GM18520 (cell line): ENCODE measurements around the gene SLC8B1.

ENCODE experiments used
- ATAC-seq: cut with Tn5 transposase; IDR thresholded peaks from one replicate; pipeline ENCODE4 v1.9.1; 2021; ENCODE audit not compliant: unreplicated experiment

Gene SLC8B1

GRCh38 chr12:113325916-113326315 is 9.0 kb downstream of the SLC8B1 start:
- ATAC-seq: no peak

- ATAC-seq: no peak
Measured at GRCh38 chr12:113322343-113322742, 12.6 kb downstream of the SLC8B1 start.

GRCh38 chr12:113320401-113320800 is 14.5 kb downstream of the SLC8B1 start:
- no peak for ATAC-seq

DNA sequence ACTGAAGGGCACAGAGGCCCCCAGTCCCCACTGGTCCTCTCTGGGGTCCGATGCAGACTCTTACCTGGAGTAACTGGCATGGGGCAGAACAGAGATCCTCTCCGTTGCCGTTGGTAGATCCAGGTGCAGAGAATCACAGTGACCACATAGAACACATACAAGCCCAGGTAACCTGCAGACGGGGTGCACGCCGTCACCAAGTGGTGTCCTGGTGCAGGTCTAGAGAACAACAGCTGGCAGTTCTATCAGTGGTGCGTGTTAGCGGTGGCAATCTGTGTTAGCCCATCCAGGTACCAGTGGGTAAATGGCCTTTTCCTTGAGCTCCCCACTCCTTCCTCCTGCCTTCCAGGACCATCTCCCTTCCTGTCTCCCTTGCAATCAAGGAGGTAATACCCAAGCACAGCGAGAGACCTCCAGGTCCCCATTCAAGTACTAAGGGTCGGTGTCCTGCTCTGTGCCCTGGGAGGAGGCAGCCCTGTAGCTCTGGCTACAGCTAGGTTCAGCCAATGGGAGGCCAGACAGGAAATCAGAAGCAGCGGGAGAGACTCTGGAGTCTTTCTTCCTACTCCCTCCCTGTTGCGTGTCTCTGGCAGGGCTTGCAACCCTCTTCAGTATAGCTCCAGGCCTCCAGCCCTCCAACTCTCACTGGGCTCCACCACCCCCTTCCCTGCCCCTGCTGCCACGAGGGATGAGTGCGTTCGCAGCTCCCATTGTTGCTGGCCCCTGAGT is 15.8 kb downstream of the SLC8B1 start:
- no peak for ATAC-seq

- ATAC-seq: no peak
Measured at GRCh38 chr12:113318046-113318656, 16.8 kb downstream of the SLC8B1 start.

DNA sequence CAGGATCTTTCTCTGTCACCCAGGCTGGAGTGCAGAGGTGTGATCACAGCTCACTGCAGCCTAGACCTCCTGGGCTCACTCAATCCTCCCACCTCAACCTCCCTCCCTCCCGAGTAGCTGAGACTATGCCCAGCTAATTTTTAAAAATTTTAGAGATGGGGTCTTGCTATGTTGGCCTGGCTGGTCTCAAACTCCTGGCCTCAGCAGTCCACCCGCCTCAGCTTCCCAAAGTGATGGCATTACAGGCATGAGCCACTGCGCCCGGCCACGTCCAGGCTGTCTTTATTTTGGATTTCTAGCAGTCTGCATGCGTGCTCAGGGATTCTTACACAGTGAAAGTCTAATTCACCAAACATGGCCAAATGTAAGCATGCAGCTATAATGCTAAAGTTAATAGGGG is 17.8 kb downstream of the SLC8B1 start:
- no peak for ATAC-seq

DNA sequence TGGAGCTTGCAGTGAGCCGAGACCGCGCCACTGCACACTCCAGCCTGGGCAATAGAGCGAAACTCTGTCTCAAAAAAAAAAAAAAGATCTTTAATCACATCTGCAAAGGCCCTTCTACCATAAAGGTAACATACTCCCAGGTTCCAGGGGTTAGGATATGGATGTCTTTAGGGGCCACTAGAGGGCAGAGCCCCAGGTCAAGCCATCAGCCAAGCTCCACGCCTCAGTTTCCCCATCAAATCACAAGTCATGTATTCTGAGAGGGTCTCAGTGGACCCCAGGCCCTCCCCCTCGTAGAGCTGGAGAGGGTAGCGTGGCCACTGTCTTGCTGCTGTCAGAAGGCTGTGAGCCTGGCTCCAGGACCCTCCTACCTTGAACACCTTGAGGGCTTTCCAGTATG is 18.8 kb downstream of the SLC8B1 start:
- ATAC-seq: no peak

DNA sequence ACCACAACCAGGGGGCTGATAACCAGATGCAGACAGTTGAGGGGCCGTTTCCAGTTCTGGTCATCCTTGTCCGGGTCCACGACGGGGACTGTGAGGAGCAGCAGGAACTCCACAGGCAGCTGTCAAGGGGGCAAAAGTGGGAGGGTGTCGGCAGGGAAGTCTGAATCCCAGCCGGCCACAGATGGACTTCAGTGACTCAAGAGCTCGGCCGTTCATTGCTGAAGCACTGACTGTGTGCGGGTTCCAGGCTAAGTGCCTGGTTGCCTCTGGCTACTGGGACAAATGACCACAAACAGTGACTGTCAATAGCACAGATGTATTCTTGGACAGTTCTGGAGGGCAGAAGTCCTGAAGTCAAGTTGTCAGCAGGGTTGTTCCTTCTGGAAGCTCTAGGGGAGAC is 19.6 kb downstream of the SLC8B1 start:
- no peak for ATAC-seq

- ATAC-seq: no peak
Measured at GRCh38 chr12:113314121-113314529, 20.8 kb downstream of the SLC8B1 start.

- ATAC-seq: no peak
Measured at GRCh38 chr12:113310489-113310888, 24.4 kb downstream of the SLC8B1 start.

- no peak for ATAC-seq
Measured at GRCh38 chr12:113306382-113306781, 28.5 kb downstream of the SLC8B1 start.

- no peak for ATAC-seq
Measured at GRCh38 chr12:113305281-113305856, 29.5 kb downstream of the SLC8B1 start.

DNA sequence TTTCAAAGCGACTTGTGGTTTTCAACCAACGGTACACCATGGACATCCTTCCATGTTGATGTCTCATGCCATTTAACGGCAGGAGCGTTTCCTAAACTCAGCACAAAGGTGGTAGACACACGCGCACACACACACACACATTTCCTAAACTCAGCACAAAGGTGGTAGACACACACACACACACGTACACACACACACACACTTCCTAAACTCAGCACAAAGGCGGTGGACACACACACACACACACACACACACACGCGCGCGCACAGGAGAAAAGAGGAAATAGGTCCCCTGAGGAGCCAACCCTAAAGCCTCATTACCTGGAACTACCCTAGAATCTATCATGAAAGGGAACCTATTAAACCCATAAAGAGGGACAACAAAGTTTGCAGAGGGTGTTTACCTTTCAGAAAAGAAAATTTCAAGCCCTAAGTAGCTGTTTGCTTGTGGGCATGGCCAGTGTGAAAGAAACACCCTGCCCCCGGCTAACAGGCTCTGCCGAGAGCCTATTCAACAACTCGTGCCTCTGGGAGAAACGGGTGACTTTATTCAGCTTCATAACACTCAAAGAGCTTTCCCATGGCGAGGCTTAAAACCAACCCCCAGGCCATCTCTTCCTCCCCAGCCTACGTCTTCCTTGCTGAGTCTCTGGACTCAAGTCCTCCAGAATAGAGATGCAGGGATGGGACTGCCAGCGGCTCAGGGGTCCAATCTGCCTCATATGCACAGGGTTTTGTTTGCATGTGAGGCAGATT is 31.8 kb downstream of the SLC8B1 start:
- no peak for ATAC-seq

DNA sequence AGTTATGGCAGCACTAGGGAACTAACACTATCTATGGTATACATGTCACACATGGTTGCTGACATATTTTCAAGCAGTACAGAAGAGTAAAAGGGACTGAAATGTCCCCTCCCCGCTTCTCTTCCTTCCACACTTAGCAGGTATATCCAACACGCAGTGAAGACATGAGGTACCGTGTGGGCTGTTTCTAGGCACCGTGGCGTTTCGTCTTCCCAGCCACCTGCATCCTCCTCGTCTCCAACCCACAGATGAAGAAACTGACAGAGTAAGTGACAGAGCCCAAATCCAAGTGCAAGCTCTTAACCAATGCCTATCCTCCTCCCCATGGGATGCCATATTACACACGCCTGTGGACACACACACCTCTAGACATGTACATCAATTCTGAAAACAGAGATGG is 32.4 kb downstream of the SLC8B1 start:
- ATAC-seq: no peak

DNA sequence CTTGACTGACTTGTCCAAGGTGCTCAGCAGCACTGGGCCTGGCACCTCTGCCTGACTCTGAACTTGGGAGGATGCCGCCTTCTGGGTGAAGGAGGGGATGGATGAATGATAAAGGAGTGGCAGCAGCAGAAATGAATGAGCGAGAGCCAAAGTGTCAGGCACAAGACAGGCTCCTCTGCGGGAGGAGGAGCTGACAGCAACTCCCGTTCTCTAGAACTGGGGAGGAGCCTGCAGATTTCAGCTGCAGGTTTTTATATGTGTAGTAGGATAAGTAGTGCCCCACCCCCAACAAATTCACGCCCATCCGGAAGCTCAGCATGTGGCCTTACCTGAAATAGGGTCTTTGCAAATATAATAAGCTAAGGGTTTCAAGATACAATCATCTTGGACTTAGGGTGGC is 33.1 kb downstream of the SLC8B1 start:
- no peak for ATAC-seq

DNA sequence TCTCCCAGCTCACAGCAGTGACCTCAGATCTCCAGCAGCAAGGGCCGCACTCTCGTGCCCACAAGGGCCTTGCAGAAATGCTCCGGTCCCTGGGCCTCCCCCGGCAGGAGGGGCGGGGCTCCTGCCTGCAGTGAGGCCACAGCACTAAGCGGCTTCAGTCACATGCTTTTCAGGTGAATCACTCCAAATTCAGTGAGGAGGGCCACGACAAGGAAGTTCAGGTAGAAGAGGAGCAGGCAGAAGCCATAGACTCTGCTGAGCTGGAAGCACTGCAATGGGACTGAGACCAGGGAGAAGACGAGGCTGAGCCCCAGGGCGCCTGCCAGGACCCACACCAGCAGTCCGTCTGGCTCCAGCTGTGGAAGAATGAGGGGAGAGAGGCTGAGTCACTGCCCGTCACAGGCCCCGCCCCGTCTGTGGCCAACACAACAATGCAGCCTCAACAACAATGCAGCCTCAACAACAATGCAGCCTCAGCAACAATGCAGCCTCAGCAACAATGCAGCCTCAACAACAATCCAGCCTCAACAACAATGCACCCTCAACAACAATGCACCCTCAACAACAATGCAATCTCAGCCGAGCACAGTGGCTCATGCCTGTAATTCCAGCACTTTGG is 35.2 kb downstream of the SLC8B1 start:
- ATAC-seq: no peak

GRCh38 chr12:113298861-113299545 is 35.9 kb downstream of the SLC8B1 start:
- ATAC-seq: no peak

GRCh38 chr12:113298472-113298817 is 36.5 kb downstream of the SLC8B1 start:
- no peak for ATAC-seq

DNA sequence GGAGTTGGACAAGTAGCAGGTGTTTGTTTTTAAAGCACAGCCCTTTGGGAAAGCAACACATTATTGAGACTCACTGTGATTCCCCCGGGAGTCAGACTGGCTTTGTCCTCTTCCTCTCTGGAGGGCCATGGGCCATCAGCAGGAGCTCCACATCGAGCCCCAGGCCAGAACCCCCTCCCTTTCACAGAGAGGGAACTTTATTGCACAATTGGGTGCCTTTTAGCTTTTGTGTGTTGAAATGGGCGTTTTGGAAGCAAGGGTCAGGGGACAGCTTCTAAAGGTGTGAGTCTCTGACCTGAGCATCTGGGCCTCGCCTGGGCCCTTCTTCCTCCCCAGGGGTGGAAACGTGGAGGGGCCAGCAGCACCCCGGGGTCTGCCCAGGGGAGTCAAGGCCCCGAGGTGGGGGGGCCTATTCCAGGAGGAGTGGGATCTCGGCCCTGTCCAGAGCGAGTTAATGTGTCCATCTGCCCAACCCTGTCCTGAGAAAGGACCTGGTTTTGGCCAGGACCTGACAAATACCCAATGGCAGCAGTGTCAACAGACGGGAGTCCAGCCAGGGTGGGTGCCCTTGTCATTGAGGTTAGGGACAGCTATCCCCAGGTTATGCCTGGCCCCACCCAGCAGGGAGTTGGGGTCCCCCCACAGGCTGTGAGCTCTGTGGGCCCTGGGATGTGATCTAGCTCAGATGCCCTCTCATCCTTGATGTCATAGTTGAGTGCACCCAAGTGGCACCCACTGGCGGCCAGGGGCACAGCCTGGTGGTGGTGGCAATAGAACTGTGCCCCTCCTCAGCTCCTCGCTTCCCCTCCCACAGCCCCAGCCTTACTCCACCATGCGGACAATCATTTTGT is 37.1 kb downstream of the SLC8B1 start:
- ATAC-seq: no peak

DNA sequence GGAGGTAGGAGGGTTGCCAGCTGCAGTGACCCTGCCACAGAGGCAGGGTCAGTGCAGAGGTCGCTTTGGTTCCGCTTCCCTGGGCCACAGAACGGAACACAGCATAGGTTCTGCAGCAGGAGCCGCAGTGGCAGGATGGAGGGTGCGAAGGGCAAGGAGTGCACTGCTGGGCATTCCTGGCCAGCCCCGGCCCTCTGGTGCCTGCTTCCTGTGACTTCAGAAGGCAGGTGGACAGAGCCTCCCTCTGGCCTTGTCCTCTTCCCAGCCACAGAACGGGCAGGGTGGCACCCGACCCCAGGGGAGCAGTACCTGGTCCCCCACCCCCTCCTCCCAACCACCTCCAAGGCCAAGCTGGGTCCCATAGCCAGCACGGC is 37.7 kb downstream of the SLC8B1 start:
- ATAC-seq: no peak
